HEK293T (cell line): ENCODE results near the gene PYCR2.

Experiments used
- BHLHE40 ChIP-seq: fragments of 450-650 bp; IDR thresholded peaks from 2 replicates; pipeline ENCODE4 v1.6.1; 2016; ENCODE audit warnings: mild to moderate bottlenecking, moderate library complexity, borderline replicate concordance
- ELF4 ChIP-seq: fragments of 450-650 bp; IDR thresholded peaks from 2 replicates; pipeline ENCODE4 v1.6.1; 2017; ENCODE audit warnings: antibody characterized with exemption
- FOXK2 ChIP-seq: fragments of 450-650 bp; IDR thresholded peaks from 2 replicates; pipeline ENCODE4 v1.6.1; 2016; ENCODE audit warnings: mild to moderate bottlenecking
- FOXM1 ChIP-seq: fragments of 450-650 bp; IDR thresholded peaks from 2 replicates; pipeline ENCODE4 v1.6.1; 2017; ENCODE audit warnings: mild to moderate bottlenecking, borderline replicate concordance
- LEF1 ChIP-seq: fragments of 450-650 bp; IDR thresholded peaks from 2 replicates; pipeline ENCODE4 v1.6.1; 2017; ENCODE audit warnings: mild to moderate bottlenecking, borderline replicate concordance
- SP1 ChIP-seq: fragments of 450-650 bp; IDR thresholded peaks from 2 replicates; pipeline ENCODE4 v1.6.1; 2017
- TARDBP ChIP-seq: fragments of 450-650 bp; IDR thresholded peaks from 2 replicates; pipeline ENCODE4 v1.6.1; 2016
- ZNF384 ChIP-seq: fragments of 450-650 bp; IDR thresholded peaks from 2 replicates; pipeline ENCODE4 v1.6.1; 2016

DNA sequence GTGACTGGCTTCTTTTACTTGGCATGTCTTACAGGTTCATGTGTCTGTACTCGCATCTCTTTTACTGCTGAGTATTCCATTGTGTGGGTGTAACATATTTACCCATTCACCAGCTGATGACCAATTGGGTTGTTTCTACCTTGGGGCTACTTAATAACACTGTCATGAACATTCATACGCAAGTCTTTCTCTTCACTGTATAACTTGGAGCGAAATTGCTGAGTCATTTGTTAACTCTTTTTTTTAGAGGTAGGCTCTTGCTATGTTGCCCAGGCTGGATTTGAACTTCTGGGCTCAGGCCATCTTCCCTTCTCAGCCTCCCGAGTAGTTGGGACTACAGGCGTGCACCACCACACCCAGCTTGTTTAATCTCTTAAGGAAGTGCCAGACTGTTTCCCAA, 6.5 kb downstream of the PYCR2 start:
- no peak for TF ChIP-seq ELF4
- TF ChIP-seq SP1: no peak
- no peak for TF ChIP-seq ZNF384
- no peak for TF ChIP-seq FOXK2
- TF ChIP-seq BHLHE40: no peak
- no peak for TF ChIP-seq FOXM1
- no peak for TF ChIP-seq TARDBP
- no peak for TF ChIP-seq LEF1
